ENCODE data around the gene YAE1. TPM values are rescaled to one million over a fixed set of nuclear protein-coding genes. Genes with fewer than 3 reads are reported as not detected.

YAE1 gene
- total RNA-seq, 1 donor from 2014 or later, result 16.1 TPM

DNA sequence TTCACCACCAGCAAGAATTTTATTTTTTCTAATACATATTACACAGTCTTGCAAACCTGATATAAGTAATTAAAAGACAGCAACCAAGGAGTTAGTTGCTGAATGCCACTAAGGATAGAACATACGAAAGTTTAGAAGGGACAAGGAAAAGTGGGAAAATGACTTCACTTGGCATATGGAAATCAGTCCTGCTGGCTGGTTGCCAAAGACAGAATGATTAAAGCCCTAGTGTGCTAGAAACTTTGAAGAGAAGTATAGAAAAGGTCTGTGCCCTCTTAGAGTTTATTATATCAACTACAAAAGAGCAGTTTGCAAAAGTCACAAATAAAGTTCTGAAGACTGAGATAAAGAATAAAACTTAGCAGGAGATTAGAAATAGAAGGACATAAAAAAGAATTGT lies 5.8 kb upstream of the YAE1 start:
- Mint-ChIP-seq H3K4me3 (no peak overlapping the region), H3K36me3 (ENCODE audit: low read depth) (no peaks in the 10 kb centered on the region), H3K27ac (no peak overlapping the region), H3K27me3 (peaks cover 12% of the 10 kb centered on the region), H3K9me3 (no peaks in the 10 kb centered on the region), H3K4me1 (peaks cover 1% of the 10 kb centered on the region)
- ChIA-PET POLR2A (no interaction called here), CTCF (no interaction called here)
- intact Hi-C loops (cut with micrococcal nuclease), result no loop called here
- ATAC-seq (ENCODE audit: low read depth) (no peak), DNase-seq (no peak)
- TF ChIP-seq, protein P1, sequence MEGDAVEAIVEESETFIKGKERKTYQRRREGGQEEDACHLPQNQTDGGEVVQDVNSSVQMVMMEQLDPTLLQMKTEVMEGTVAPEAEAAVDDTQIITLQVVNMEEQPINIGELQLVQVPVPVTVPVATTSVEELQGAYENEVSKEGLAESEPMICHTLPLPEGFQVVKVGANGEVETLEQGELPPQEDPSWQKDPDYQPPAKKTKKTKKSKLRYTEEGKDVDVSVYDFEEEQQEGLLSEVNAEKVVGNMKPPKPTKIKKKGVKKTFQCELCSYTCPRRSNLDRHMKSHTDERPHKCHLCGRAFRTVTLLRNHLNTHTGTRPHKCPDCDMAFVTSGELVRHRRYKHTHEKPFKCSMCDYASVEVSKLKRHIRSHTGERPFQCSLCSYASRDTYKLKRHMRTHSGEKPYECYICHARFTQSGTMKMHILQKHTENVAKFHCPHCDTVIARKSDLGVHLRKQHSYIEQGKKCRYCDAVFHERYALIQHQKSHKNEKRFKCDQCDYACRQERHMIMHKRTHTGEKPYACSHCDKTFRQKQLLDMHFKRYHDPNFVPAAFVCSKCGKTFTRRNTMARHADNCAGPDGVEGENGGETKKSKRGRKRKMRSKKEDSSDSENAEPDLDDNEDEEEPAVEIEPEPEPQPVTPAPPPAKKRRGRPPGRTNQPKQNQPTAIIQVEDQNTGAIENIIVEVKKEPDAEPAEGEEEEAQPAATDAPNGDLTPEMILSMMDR (IDR thresholded peaks at IDR 0.05), result no peak

DNA sequence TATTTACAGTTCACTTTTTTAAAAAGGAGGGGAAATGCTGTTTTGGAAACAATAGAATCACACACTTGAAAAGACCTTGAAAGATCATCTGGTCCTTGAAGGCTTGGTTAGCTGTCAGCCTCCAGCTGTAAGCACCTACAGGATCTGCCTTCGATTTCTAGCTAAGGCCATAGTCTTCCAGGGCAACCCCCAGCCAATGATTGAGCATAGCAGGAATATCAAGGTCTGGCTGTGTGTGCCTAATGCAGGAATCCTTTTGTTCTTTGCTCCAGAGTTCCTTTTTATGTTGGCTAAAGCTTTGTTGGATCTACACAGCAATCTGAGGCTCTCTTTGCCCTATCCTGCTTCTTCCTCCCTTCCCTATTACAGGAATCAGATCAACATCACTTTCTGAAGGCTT lies 5.2 kb upstream of the YAE1 start:
- ATAC-seq (ENCODE audit: low read depth), result no peak
- intact Hi-C loops (cut with micrococcal nuclease), result no loop called here
- peaks cover 12% of the 10 kb centered on the region for H3K27me3 Mint-ChIP-seq

DNA sequence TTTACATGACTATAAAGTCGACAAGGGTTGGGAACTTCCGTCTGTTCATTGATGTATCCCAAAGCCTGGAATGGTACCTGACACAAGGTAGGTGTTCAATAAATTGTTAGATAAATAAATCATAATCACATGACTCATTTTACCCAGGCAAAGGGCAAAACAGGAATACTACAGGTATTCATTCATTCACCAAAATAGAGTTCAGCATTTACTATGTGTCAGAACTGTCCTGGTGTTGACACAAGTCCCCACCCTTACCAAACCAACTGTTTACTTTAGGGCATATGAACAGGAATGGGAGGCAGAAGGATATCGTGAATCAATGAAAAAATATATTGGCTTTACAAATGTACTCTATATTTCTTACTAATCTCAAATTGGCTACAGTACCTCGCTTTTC lies 666 bp upstream of the YAE1 start:
- H3K4me1 Mint-ChIP-seq, result peaks cover 22% of the 10 kb centered on the region
- DNase-seq (no peak), ATAC-seq (ENCODE audit: low read depth) (no peak)
- peaks cover 2% of the 10 kb centered on the region for H3K27me3 Mint-ChIP-seq
- POLR2A ChIA-PET, result interaction anchor here (2.1 kb wide), 1 partner anchor 57 kb away, joined by 13 read pairs; the partner anchor contains the start of gene RALA
- H3K36me3 Mint-ChIP-seq (ENCODE audit: low read depth), result peaks cover 20% of the 10 kb centered on the region
- CTCF ChIA-PET, result no interaction called here
- TF ChIP-seq, protein P1 (IDR thresholded peaks at IDR 0.05), result no peak
- peak overlapping the region; percentile 99 for H3K4me3 Mint-ChIP-seq
- no peaks in the 10 kb centered on the region for H3K9me3 Mint-ChIP-seq
- H3K27ac Mint-ChIP-seq, result peak overlapping the region; percentile 91
- intact Hi-C loops (cut with micrococcal nuclease), result loop anchor here (5.0 kb wide), 1 partner anchor 1388 kb away; the partner anchor contains the start of gene STARD3NL

More for the DNA sequence above, 5.2 kb upstream of the YAE1 start:
- ChIA-PET CTCF (no interaction called here), POLR2A (no interaction called here)
- no peaks in the 10 kb centered on the region for H3K9me3 Mint-ChIP-seq
- H3K4me1 Mint-ChIP-seq, result peaks cover 7% of the 10 kb centered on the region
- peaks cover 3% of the 10 kb centered on the region for H3K36me3 Mint-ChIP-seq (ENCODE audit: low read depth)
- TF ChIP-seq, protein P1 (IDR thresholded peaks at IDR 0.05), result no peak
- no peak overlapping the region for H3K27ac Mint-ChIP-seq
- no peak overlapping the region for H3K4me3 Mint-ChIP-seq
- DNase-seq, result no peak

DNA sequence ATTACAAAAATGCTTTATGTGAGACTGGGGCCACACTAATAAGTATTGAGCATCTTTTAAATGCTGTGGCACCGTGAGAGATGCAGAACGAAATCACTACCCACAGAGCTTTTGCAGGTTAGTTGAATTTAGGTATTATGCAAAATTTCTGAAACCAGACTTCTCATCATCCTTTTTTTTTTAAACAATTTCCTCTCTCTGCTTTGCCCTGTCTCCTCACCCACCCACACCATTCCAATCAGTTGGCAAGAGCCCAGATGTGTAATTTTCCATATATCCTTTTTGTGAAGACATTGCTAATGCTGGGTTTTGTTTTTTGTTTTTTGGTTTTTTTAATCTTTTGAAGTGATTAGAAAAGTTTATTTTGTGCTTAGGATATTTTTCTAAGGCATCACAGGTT lies 1.1 kb downstream of the YAE1 start:
- TF ChIP-seq, protein P1 (IDR thresholded peaks at IDR 0.05), result no peak
- DNase-seq, result no peak
- ChIA-PET CTCF (interaction anchor here (1.1 to 1.4 kb wide), 4 partner anchors 11 to 180 kb away, joined by 3 to 9 read pairs (median 4); no protein-coding TSS in a partner anchor), POLR2A (interaction anchor here (0.9 to 2.1 kb wide), 3 partner anchors 55 to 383 kb away, joined by 3 to 13 read pairs (median 11); partner anchors contain the start of genes CDK13 and RALA)
- H3K4me1 Mint-ChIP-seq, result peaks cover 22% of the 10 kb centered on the region
- no peaks in the 10 kb centered on the region for H3K9me3 Mint-ChIP-seq
- no peak overlapping the region for H3K27ac Mint-ChIP-seq
- no peak for ATAC-seq (ENCODE audit: low read depth)
- intact Hi-C loops (cut with micrococcal nuclease), result loop anchor here (2.0 to 5.0 kb wide), 3 partner anchors 382 to 1390 kb away; partner anchors contain the start of genes STARD3NL and VPS41
- peaks cover 33% of the 10 kb centered on the region for H3K36me3 Mint-ChIP-seq (ENCODE audit: low read depth)
- H3K27me3 Mint-ChIP-seq, result no peaks in the 10 kb centered on the region
- H3K4me3 Mint-ChIP-seq, result peak overlapping the region; percentile 99

DNA sequence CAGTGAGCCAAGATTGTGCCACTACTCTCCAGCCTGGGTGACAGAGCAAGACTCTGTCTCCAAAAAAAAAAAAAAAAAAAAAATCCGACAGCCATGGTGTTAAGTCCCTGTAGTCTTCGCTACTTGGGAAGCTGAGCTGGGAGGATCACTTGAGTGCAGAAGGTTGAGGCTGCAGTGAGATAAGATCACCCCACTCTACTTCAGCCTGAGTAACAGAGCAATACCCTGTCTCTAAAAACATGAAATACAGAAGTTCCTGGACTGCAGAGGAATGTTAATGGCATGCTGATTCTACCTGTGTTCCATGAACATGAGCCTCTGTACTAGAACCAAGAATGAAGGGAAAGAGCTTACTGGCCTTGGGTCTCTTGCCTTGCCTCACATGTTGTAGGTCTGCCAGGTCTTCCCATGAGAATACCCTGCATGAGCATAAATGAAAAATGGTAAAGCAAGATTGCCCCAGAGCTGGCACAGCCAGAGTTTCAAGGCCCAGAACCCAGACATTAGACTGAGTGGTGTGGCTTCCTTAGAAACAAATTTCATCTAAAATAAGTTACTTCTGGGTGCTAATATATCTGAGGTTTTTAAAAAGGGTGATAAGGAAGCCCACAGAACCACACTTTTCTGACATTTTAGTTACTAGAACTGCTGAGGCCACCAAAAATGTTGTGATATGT lies 8.6 kb downstream of the YAE1 start:
- intact Hi-C loops (cut with micrococcal nuclease), result no loop called here

More for the DNA sequence above, 8.6 kb downstream of the YAE1 start:
- ATAC-seq (ENCODE audit: low read depth) (no peak), DNase-seq (no peak)
- Mint-ChIP-seq H3K27me3 (no peaks in the 10 kb centered on the region), H3K4me3 (no peak overlapping the region), H3K9me3 (no peaks in the 10 kb centered on the region), H3K4me1 (no peaks in the 10 kb centered on the region), H3K36me3 (ENCODE audit: low read depth) (peaks cover 45% of the 10 kb centered on the region), H3K27ac (no peak overlapping the region)
- POLR2A ChIA-PET, result no interaction called here
- TF ChIP-seq, protein P1 (IDR thresholded peaks at IDR 0.05), result no peak
- CTCF ChIA-PET, result interaction anchor here (9.7 kb wide), 1 partner anchor 171 kb away, joined by 327 read pairs; no protein-coding TSS in a partner anchor
